Measurements from ENCODE around the gene MID1IP1. TPM values are rescaled to one million over a fixed set of nuclear protein-coding genes. Genes with fewer than 3 reads are reported as not detected.

The MID1IP1 gene
- total and polyA plus RNA-seq, 2 of the 8 experiments (the other 6 are each of a cell fraction or from before 2014, with no cell fraction given), result 118 to 128 TPM

DNA sequence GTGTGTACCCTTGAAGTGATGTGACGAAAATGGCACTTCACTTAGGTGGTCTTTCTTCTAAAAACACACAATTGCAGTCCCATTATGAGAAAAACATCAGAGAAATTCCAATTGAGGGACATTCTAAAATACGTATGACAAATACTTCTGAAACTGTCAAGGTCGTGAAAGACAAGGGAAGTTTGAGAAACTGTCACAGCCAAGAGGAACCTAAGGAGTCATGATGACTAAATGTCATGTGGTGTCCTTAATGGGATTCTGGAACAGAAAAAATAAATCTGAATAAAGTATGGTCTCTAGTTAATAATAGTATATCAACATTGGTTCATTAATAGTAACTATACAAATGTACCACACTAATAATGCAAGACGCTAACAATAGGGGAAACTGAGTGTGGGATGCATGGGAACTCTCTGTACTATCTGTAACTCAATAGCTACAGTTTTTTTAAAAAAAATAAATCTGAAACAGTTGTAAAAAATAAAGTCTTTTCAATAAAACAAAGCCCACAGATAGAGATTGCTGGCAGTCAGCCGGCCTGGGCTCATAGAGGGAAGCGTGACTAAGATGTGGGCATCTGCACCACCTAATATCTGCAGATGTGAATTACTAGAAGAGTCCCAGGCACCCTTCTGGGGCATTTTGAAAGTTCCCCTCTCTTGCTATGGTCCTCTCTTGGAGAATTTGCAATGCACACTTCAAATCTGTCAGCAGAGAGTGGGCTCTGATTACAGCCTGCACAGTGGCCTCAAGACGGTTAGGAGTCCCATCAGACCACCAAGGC is 47.6 kb downstream of the MID1IP1 start:
- Histone ChIP-seq H4K91ac (replicated peaks; ENCODE audit: insufficient read length, low read length) (no peak overlapping the region), H2AK5ac (ENCODE audit: low read depth, low read length) (no peak overlapping the region), H2BK15ac (ENCODE audit: low read length) (no peak overlapping the region), H3K27me3 (replicated peaks in 1 of 4; ENCODE audit: control insufficient read depth in 3 of 4, extremely low read depth in 1 of 4, insufficient read depth in 3 of 4, low read length in 3 of 4) (no peaks in the 10 kb centered on the region), H2AFZ (ENCODE audit: low read length) (no peak overlapping the region), H3K9me3 (ENCODE audit: insufficient read depth in 2 of 2, low read depth in 1 of 2, low read length in 1 of 2) (no peaks in the 10 kb centered on the region), H3K4me3 (ENCODE audit: extremely low read depth in 1 of 4, insufficient read depth in 2 of 4, low read depth in 3 of 4, low read length in 4 of 4) (no peak overlapping the region), H3K4ac (replicated peaks; ENCODE audit: insufficient read length, low read depth, low read length) (no peak overlapping the region), H3K18ac (ENCODE audit: extremely low read depth, low read length) (no peak overlapping the region), H3K36me3 (ENCODE audit: control insufficient read depth in 2 of 4, insufficient read depth in 4 of 4, low read length in 3 of 4) (no peaks in the 10 kb centered on the region), H4K8ac (ENCODE audit: extremely low read depth, insufficient read depth, low read length) (no peak overlapping the region), H3K56ac (replicated peaks; ENCODE audit: insufficient read length, low read depth, low read length) (no peak overlapping the region), H2BK20ac (ENCODE audit: low read length) (no peak overlapping the region), H3K9ac (replicated peaks in 1 of 4; ENCODE audit: extremely low read depth in 1 of 4, low read depth in 3 of 4, low read length in 3 of 4) (no peak overlapping the region), H3K79me2 (ENCODE audit: control insufficient read depth in 1 of 2, insufficient read depth in 2 of 2, low read length in 2 of 2) (no peaks in the 10 kb centered on the region), H3K4me1 (replicated peaks in 1 of 4; ENCODE audit: control insufficient read depth in 3 of 4, insufficient read depth in 4 of 4, low read length in 3 of 4) (no peaks in the 10 kb centered on the region), H3K27ac (ENCODE audit: low read depth, low read length) (no peak overlapping the region), H2BK5ac (ENCODE audit: low read depth, low read length) (no peak overlapping the region), H2BK12ac (ENCODE audit: low read depth, low read length) (no peak overlapping the region), H4K20me1 (replicated peaks in 1 of 2; ENCODE audit: control insufficient read depth in 1 of 2, insufficient read depth in 2 of 2, low read length in 2 of 2) (no peaks in the 10 kb centered on the region), H3K79me1 (ENCODE audit: low read depth, low read length) (no peaks in the 10 kb centered on the region), H3K14ac (ENCODE audit: insufficient read length) (no peak overlapping the region), H4K5ac (ENCODE audit: insufficient read length, low read depth, low read length) (no peak overlapping the region), H3K4me2 (ENCODE audit: insufficient read depth in 1 of 2, low read depth in 2 of 2, low read length in 2 of 2) (no peak overlapping the region), H3K23me2 (ENCODE audit: low read depth, low read length) (no peaks in the 10 kb centered on the region), H3K23ac (ENCODE audit: insufficient read length) (no peak overlapping the region), H2BK120ac (replicated peaks; ENCODE audit: low read depth, low read length) (no peak overlapping the region)
- WGBS, 2 experiments (ENCODE audit: extremely low coverage in 1 of 2, insufficient coverage in 1 of 2, insufficient read length in 1 of 2, insufficient replicate concordance in 2 of 2, low coverage in 1 of 2, low lambda C conversion rate in 2 of 2, missing lambda C conversion rate in 1 of 2), result 89% methylated on average over 5 of the region's 7 CpGs; no CpG with 5 or more reads in 1 of the 2 experiments
- DNase-seq (ENCODE audit: low read depth in 1 of 2, low spot score in 2 of 2), result no peak
- ChIA-PET POLR2A (ENCODE audit: partially characterized antibody) (interaction anchor here (0.6 kb wide), 1 partner anchor 60 kb away, joined by 3 read pairs; no protein-coding TSS in a partner anchor), CTCF (ENCODE audit: partially characterized antibody) (no interaction called here)
- FAIRE-seq, result no peak
